ENCODE results near the gene CDK10.
A peak's percentile ranks its signal among the peaks of the same experiment; 100 is the strongest.
"Not testable (repeated sequence)": the region's sequence is repeated elsewhere in the genome, so short reads cannot be mapped to it uniquely, and the experiment has no call there.

Gene CDK10

GRCh38 chr16:89696670-89697128 lies 10.2 kb downstream of the CDK10 start:
- DNase-seq (ENCODE audit: low read depth): no peak

- DNase-seq (ENCODE audit: low read depth): no peak
Observed at GRCh38 chr16:89697161-89697615, 10.7 kb downstream of the CDK10 start.

DNA sequence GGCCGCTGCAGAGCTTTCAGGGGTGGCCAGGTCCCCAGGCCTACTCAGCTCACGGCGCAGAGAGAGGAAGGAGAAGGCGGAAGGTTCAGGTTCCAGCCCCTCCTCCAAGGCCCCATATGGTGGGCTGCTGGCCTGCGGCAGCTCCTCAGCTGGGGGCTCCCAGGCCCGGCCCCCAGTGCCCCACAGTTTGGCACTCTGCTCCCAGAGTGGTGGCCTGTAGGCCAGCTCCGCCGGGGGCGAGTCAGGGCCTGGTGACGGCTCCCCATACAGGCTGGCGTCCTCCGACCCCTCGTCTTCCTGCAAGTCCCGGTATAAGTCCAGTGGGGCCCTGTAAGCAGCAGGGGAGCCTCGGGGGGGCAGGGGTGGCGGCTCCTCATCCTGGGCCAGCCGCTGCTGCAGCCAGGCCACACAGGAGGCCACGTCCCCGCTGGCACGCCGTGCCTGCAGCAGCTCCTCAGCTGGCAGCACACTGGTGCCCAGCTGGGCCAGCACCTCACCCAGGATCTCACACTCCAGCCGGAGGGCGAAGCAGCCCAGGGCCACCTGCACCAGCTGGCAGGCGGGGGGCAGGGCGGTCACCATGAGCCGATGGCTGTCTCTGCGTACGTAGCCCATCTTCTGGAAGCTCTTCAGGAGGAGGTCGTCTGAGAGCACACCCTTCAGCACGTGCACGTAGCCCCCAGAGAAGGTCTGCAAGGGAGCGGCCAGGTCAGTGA lies 11.3 kb downstream of the CDK10 start:
- no peak for DNase-seq (ENCODE audit: low read depth)

- not testable (repeated sequence) for DNase-seq (ENCODE audit: low read depth)
Observed at GRCh38 chr16:89698717-89699116, 12.2 kb downstream of the CDK10 start.

- not testable (repeated sequence) for DNase-seq (ENCODE audit: low read depth)
Observed at GRCh38 chr16:89699629-89700099, 13.2 kb downstream of the CDK10 start.

- peak; percentile 96 for DNase-seq (ENCODE audit: low read depth)
Observed at GRCh38 chr16:89700100-89700648, 13.7 kb downstream of the CDK10 start.

GRCh38 chr16:89700649-89701424 lies 14.3 kb downstream of the CDK10 start:
- DNase-seq (ENCODE audit: low read depth): peak; percentile 36

- DNase-seq (ENCODE audit: low read depth): peak; percentile 96
Observed at GRCh38 chr16:89701425-89702406, 15.2 kb downstream of the CDK10 start, which contains the start of gene SPATA2L. TSS of gene SPATA2L (minus strand) at chr16:89701705. CDS start at chr16:89701232, 473 bp downstream.

GRCh38 chr16:89704281-89704680 lies 17.8 kb downstream of the CDK10 start:
- DNase-seq (ENCODE audit: low read depth): no peak

- no peak for DNase-seq (ENCODE audit: low read depth)
Observed at GRCh38 chr16:89705006-89705405, 18.5 kb downstream of the CDK10 start.

GRCh38 chr16:89706518-89707260 lies 20.2 kb downstream of the CDK10 start:
- no peak for DNase-seq (ENCODE audit: low read depth)

- no peak for DNase-seq (ENCODE audit: low read depth)
Observed at GRCh38 chr16:89707695-89708094, 21.2 kb downstream of the CDK10 start.

DNA sequence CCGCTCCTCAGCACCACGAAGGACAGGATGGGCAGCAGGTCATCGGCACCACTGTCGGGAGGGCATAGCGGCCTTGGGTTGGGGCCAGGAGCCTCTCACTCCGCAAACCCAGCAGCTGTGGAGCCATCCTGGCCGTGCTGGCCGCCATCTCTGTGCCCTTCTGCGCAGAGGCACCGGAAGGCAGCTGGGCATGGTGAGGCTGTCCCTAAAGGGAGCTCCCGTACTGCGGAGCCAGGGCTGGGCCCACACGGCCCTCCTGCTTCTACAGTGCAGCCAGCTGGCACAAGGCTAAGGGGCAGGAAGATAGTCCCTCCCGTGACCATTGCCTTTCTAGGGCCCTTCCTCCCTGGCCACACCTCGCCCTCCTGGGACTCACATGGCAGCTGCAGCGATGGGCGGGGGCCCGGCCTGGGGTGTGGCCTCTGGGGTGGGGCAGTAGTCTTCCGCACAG lies 22.0 kb downstream of the CDK10 start:
- DNase-seq (ENCODE audit: low read depth): no peak

- no peak for DNase-seq (ENCODE audit: low read depth)
Observed at GRCh38 chr16:89709166-89709565, 22.7 kb downstream of the CDK10 start.

- no peak for DNase-seq (ENCODE audit: low read depth)
Observed at GRCh38 chr16:89709716-89710432, 23.4 kb downstream of the CDK10 start.

DNA sequence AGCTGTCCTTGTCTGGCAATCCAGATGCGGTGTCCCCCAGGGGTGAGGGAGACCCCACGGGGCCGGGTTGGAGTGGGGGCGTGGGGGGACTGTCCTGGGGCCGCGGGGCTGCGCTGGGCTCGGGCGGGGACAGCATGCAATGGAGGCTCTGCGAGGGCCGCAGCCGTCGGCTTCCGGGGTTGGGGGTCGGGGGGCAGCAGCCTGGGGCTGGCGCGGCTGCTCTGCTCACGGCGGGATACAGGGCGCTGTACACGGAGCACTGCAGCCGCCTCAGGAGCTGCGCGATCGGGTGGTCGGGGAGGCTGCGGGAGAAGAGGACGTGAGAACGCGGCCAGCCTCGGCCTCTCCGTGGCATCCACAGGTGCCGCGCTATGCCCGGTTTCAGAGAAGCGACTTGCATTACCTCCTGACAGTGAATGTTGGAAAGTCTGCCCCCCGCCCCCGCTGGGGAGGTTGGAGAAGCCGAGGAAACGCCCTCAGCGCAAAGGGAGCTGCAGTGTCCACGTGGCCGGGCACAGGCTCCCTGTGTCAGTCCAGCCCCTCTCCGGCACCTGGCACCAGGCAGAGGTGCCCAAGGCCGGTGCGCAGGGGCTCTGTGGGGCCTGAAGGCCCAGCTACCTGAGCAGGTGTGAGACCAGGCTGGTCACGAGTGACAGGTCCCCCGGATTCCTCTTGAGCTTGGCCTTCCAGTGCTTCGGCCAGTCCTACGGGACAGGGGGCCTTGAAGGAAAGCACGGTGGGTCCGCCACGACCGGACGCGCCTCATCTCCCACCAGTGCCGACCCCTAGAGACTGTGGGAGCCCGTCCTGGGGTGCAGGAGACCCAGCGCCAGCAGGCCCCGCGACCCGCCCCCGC lies 24.4 kb downstream of the CDK10 start:
- no peak for DNase-seq (ENCODE audit: low read depth)

- peak; percentile 45 for DNase-seq (ENCODE audit: low read depth)
Observed at GRCh38 chr16:89711601-89712273, 25.2 kb downstream of the CDK10 start.

DNA sequence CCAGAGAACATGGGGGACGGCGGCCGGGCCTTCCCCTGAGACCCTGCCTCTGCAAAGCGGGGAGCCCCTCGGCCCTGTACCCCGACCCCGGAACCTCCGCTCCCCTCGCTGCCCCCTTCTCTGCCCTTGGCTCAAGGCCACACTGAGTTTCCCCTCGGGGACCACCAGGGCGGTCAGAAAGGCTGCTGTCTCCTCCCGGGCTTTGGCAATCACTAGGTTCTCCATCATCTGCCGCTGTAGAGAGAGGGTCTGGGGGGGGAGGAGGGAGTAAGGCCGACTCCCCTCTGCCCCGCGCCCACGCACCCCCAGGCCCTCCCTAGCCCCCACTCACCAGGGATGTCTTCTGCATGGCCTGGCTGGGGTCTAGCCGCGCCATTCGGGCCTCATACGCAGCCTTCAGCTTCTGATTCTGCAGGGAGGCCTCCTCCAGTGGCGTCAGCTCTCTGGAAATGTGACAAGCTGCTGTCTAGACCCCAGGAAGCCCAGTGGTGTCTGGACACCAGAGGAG lies 25.8 kb downstream of the CDK10 start:
- no peak for DNase-seq (ENCODE audit: low read depth)
